Measurements from ENCODE around the gene SH3BGRL3.

DNA sequence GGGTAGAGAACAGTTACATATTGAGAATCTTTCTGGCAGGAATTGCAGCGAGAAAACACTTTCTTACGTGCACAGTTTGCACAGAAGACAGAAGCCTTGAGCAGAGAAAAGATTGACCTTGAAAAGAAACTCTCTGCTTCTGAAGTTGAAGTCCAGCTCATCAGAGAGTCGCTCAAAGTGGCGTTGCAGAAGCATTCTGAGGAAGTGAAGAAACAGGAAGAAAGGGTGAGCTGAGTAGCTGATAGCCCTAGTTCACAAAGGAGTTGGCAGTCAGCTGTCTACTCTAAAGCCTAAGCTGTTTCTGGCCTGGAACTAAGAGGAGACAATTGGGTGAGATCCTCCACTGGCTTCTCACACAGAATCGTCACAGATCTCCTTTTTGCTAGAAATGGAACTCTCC is 20.3 kb upstream of the SH3BGRL3 start:
- no peak for TF ChIP-seq GATA2 (IDR thresholded peaks at IDR 0.05; ENCODE audit: low read depth, low read length)
- TF ChIP-seq GATA3 (IDR thresholded peaks at IDR 0.05; ENCODE audit: low read depth, low read length) = no peak
